B cell (primary cell): Measurements from ENCODE around the gene EIF4G2.

Experiments used
- EZH2 ChIP-seq: IDR thresholded peaks from 2 replicates; pipeline ENCODE4 v1.6.1; 2012; ENCODE audit warnings: borderline replicate concordance, low read depth, mild to moderate bottlenecking, moderate library complexity, low read length; ENCODE audit not compliant: insufficient read depth, poor library complexity, severe bottlenecking
- TF ChIP-seq, protein P1 (sequence below): fragments of 200-600 bp; IDR thresholded peaks from one replicate; pipeline ENCODE4 v1.8.0; 2022; ENCODE audit warnings: antibody characterized with exemption, mild to moderate bottlenecking

DNA sequence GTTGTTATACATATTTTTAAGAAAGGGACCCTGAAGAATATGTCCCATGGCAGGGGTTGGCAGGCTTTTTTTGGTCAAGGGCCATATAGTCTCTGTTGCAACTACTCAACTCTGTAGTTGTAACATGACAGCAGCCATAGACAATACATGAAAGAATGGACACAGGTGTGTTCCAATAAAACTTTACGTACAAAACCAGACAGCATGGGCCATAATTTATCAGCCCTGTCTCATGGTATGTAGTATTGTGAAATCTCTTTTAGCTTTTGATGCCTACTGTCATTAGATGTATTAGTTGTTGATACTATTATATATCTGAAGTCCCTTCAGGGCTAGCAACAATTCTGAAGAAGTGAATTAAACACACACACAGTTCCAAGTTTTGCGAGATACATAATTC is 46.6 kb upstream of the EIF4G2 start:
- TF ChIP-seq, protein P1, sequence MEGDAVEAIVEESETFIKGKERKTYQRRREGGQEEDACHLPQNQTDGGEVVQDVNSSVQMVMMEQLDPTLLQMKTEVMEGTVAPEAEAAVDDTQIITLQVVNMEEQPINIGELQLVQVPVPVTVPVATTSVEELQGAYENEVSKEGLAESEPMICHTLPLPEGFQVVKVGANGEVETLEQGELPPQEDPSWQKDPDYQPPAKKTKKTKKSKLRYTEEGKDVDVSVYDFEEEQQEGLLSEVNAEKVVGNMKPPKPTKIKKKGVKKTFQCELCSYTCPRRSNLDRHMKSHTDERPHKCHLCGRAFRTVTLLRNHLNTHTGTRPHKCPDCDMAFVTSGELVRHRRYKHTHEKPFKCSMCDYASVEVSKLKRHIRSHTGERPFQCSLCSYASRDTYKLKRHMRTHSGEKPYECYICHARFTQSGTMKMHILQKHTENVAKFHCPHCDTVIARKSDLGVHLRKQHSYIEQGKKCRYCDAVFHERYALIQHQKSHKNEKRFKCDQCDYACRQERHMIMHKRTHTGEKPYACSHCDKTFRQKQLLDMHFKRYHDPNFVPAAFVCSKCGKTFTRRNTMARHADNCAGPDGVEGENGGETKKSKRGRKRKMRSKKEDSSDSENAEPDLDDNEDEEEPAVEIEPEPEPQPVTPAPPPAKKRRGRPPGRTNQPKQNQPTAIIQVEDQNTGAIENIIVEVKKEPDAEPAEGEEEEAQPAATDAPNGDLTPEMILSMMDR: no peak
- no peak for TF ChIP-seq EZH2
